Measurements from ENCODE around the gene NUDT8. TPM values are rescaled to one million over a fixed set of nuclear protein-coding genes. Genes with fewer than 3 reads are reported as not detected.

The NUDT8 gene
- polyA plus RNA-seq, 1 of the 3 experiments (the other 2 are of a cell fraction): 2.7 TPM

GRCh38 chr11:67581469-67581868 lies 48.3 kb downstream of the NUDT8 start:
- H4K20me1 ChIP-seq (ENCODE audit: insufficient read depth): peaks cover 16% of the 10 kb centered on the region
- ChIA-PET CTCF (interaction anchor here (1.7 to 1.9 kb wide), 2 partner anchors 20 to 48 kb away, joined by 5 to 12 read pairs; partner anchors contain the start of gene NUDT8), POLR2A (no interaction called here)
- H2AFZ ChIP-seq (ENCODE audit: low read depth): no peak overlapping the region
- no peak overlapping the region for H3K4me2 ChIP-seq
- H3K9me3 ChIP-seq: no peaks in the 10 kb centered on the region
- H3K36me3 ChIP-seq (replicated peaks in 1 of 2; ENCODE audit: control insufficient read depth in 1 of 2, insufficient read depth in 2 of 2, low read length in 1 of 2): peaks cover 4 to 9% of the 10 kb centered on the region in 2 experiments
- WGBS (ENCODE audit: low lambda C conversion rate): 75% methylated on average over 11 of the region's 11 CpGs
- no peak overlapping the region for H3K9ac ChIP-seq
- no peak overlapping the region for H3K4me3 ChIP-seq (ENCODE audit: low read depth in 2 of 2, low read length in 1 of 2)
- DNase-seq: no peak
- H3K27ac ChIP-seq (ENCODE audit: low read depth in 2 of 2, low read length in 1 of 2): no peak overlapping the region
- TF ChIP-seq JUND (IDR thresholded peaks at IDR 0.05): no peak
- TF ChIP-seq CHD2 (IDR thresholded peaks at IDR 0.05; ENCODE audit: low read length, partially characterized antibody): no peak
- no peak for TF ChIP-seq MXI1 (IDR thresholded peaks at IDR 0.05; ENCODE audit: low read depth, low read length)
- no peak for TF ChIP-seq EP300 (IDR thresholded peaks at IDR 0.05; ENCODE audit: borderline replicate concordance in 1 of 2, low read depth in 1 of 2, low read length in 1 of 2)
- TF ChIP-seq RXRA (IDR thresholded peaks at IDR 0.05; ENCODE audit: borderline replicate concordance, low read depth): no peak
- no peak for TF ChIP-seq MAX (IDR thresholded peaks at IDR 0.05; ENCODE audit: low read depth)
- H3K79me2 ChIP-seq (ENCODE audit: insufficient read depth): peaks cover 27% of the 10 kb centered on the region
- H3K4me1 ChIP-seq (ENCODE audit: control insufficient read depth in 1 of 2, insufficient read depth in 2 of 2, low read depth in 1 of 2, low read length in 1 of 2): peaks cover 10 to 22% of the 10 kb centered on the region in 2 experiments; a peak in 3 of 4 replicates
- H3F3A ChIP-seq (replicated peaks; ENCODE audit: insufficient read depth): peaks cover 5% of the 10 kb centered on the region
- H3K27me3 ChIP-seq (ENCODE audit: insufficient read depth): no peaks in the 10 kb centered on the region
- H3K9me2 ChIP-seq: no peaks in the 10 kb centered on the region

DNA sequence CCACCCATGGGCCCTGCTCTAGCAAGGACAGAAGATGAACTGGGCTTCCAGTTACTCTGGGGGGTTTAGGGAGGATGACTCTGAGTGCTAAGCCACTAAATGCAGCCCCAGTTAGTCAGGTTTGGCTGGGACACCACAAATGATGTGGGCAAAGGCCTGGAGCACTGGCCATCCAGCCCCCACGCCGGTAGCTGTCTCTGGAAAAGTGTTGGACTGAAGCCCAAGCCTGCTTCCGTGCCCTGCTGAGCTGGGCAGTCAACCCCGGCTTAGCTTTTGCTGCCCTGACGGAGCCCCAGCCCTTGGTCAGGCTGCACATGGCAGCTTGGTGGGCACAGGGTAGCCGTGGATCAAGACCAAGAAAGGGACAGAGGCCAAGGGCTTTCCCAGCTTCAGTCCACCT lies 51.8 kb downstream of the NUDT8 start:
- Histone ChIP-seq H2AFZ (ENCODE audit: low read depth) (no peak overlapping the region), H3K27ac (ENCODE audit: low read depth in 2 of 2, low read length in 1 of 2) (no peak overlapping the region), H3K4me3 (ENCODE audit: low read depth in 2 of 2, low read length in 1 of 2) (no peak overlapping the region), H3K4me1 (ENCODE audit: control insufficient read depth in 1 of 2, insufficient read depth in 2 of 2, low read depth in 1 of 2, low read length in 1 of 2) (peaks cover 0 to 13% of the 10 kb centered on the region in 2 experiments; a peak in 2 of 4 replicates), H3K79me2 (ENCODE audit: insufficient read depth) (peaks cover 2% of the 10 kb centered on the region; the same call in 1 of the 2 replicates), H3K27me3 (ENCODE audit: insufficient read depth) (peaks cover 6% of the 10 kb centered on the region), H3K9me3 (no peaks in the 10 kb centered on the region), H3K4me2 (no peak overlapping the region), H3K36me3 (replicated peaks in 1 of 2; ENCODE audit: control insufficient read depth in 1 of 2, insufficient read depth in 2 of 2, low read length in 1 of 2) (no peaks in the 10 kb centered on the region), H3K9ac (no peak overlapping the region), H4K20me1 (ENCODE audit: insufficient read depth) (no peaks in the 10 kb centered on the region), H3F3A (replicated peaks; ENCODE audit: insufficient read depth) (peaks cover 5% of the 10 kb centered on the region), H3K9me2 (no peaks in the 10 kb centered on the region)
- DNase-seq: no peak
- CTCF ChIA-PET: interaction anchor here (0.7 to 3.1 kb wide), 4 partner anchors 10 to 113 kb away, joined by 3 to 18 read pairs (median 4); partner anchors contain the start of gene NUDT8
- POLR2A ChIA-PET: no interaction called here
- 50% methylated on average over 2 of the region's 6 CpGs for WGBS (ENCODE audit: low lambda C conversion rate)
- TF ChIP-seq RXRA (IDR thresholded peaks at IDR 0.05; ENCODE audit: borderline replicate concordance, low read depth) (no peak), USF2 (IDR thresholded peaks at IDR 0.05; ENCODE audit: borderline replicate concordance, low read depth, low read length) (no peak), GATA2 (CRISPR knock-in tag; IDR thresholded peaks at IDR 0.05) (no peak), CHD2 (IDR thresholded peaks at IDR 0.05; ENCODE audit: low read length, partially characterized antibody) (no peak), CTCF (IDR thresholded peaks at IDR 0.05) (no peak), RFX5 (IDR thresholded peaks at IDR 0.05; ENCODE audit: low read length) (no peak), IRF3 (IDR thresholded peaks at IDR 0.05; ENCODE audit: low read depth, low read length) (no peak), EP300 (IDR thresholded peaks at IDR 0.05; ENCODE audit: borderline replicate concordance in 1 of 2, low read depth in 1 of 2, low read length in 1 of 2) (no peak), TEAD4 (IDR thresholded peaks at IDR 0.05; ENCODE audit: borderline replicate concordance, insufficient read depth) (no peak), NRF1 (IDR thresholded peaks at IDR 0.05; ENCODE audit: low read depth, low read length) (no peak), YY1 (IDR thresholded peaks at IDR 0.05; ENCODE audit: low read depth) (no peak), MXI1 (IDR thresholded peaks at IDR 0.05; ENCODE audit: low read depth, low read length) (no peak), MEF2A (IDR thresholded peaks at IDR 0.05; ENCODE audit: borderline replicate concordance, low read depth) (no peak)

All from SK-N-SH (cell line).